Measurements from ENCODE around the gene BLNK. TPM values are rescaled to one million over a fixed set of nuclear protein-coding genes. Genes with fewer than 3 reads are reported as not detected.

BLNK gene
- total and polyA plus RNA-seq, 11 donors = 0.25 to 11.1 (median 0.89) TPM; not detected in 1

DNA sequence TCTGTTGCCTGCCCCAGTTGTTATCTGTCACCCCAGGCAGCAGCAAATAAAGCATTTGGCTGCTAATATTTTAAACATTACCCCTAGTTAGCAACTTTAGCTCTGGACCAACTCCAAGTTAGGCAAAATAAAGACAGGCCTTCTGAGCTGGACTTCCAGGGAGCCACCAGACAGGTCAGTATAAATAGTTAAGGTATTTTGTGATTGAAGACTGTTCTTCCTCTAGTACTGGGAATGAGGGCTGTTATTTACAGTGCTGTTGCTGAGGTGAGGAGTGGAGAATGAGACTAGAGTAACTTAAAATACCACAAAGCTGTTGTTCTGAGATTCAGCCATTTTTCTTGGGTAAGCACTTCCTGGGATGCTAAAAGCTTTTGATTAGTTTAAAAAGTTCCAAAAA is 101.1 kb downstream of the BLNK start:
- intact Hi-C loops (cut with DNase I) = no loop called here

DNA sequence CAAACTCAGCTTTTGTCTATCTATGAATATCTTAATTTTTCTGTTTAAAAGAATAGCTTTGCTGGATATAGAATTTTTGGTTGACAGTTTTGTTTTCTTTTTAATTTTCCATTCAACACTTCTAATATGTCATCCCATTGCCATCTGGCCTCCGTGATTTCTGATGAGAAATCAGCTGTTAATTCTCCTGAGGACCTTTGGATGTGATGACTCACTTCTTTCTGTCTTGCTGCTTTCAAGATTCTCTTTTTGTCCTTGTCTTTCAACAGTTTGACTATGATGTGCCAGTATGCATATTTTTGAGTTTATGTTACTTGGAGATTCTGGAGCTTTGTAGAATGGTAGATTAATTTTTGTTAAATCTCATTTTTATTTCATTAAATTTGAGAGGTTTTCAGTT is 102.8 kb downstream of the BLNK start:
- no peaks in the 10 kb centered on the region for H3K27me3 ChIP-seq
- DNase-seq (no peak), ATAC-seq (no peak)
- no peak overlapping the region for H3K27ac ChIP-seq
- H3K4me3 ChIP-seq = no peak overlapping the region
- H3K36me3 ChIP-seq = no peaks in the 10 kb centered on the region
- H3K9me3 ChIP-seq = peaks cover 0 to 75% (median 31%) of the 10 kb centered on the region in 12 donors
- 70 to 79% (median 74%) methylated on average over 1 of the region's 1 CpG for WGBS, 4 donors
- intact Hi-C loops (cut with DNase I) = no loop called here
- no peaks in the 10 kb centered on the region for H3K4me1 ChIP-seq
- TF ChIP-seq, protein P1, sequence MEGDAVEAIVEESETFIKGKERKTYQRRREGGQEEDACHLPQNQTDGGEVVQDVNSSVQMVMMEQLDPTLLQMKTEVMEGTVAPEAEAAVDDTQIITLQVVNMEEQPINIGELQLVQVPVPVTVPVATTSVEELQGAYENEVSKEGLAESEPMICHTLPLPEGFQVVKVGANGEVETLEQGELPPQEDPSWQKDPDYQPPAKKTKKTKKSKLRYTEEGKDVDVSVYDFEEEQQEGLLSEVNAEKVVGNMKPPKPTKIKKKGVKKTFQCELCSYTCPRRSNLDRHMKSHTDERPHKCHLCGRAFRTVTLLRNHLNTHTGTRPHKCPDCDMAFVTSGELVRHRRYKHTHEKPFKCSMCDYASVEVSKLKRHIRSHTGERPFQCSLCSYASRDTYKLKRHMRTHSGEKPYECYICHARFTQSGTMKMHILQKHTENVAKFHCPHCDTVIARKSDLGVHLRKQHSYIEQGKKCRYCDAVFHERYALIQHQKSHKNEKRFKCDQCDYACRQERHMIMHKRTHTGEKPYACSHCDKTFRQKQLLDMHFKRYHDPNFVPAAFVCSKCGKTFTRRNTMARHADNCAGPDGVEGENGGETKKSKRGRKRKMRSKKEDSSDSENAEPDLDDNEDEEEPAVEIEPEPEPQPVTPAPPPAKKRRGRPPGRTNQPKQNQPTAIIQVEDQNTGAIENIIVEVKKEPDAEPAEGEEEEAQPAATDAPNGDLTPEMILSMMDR (IDR thresholded peaks at IDR 0.05) = no peak
- no peak for TF ChIP-seq POLR2A (IDR thresholded peaks at IDR 0.05)

More for the DNA sequence above, 101.1 kb downstream of the BLNK start:
- Histone ChIP-seq H3K27ac (no peak overlapping the region), H3K27me3 (no peaks in the 10 kb centered on the region), H3K9me3 (peaks cover 0 to 82% (median 33%) of the 10 kb centered on the region in 12 donors), H3K4me3 (no peak overlapping the region), H3K4me1 (no peaks in the 10 kb centered on the region), H3K36me3 (no peaks in the 10 kb centered on the region)
- no peak for DNase-seq
- TF ChIP-seq, protein P1 (IDR thresholded peaks at IDR 0.05) = no peak
- no peak for TF ChIP-seq POLR2A (IDR thresholded peaks at IDR 0.05)
- ATAC-seq = no peak

DNA sequence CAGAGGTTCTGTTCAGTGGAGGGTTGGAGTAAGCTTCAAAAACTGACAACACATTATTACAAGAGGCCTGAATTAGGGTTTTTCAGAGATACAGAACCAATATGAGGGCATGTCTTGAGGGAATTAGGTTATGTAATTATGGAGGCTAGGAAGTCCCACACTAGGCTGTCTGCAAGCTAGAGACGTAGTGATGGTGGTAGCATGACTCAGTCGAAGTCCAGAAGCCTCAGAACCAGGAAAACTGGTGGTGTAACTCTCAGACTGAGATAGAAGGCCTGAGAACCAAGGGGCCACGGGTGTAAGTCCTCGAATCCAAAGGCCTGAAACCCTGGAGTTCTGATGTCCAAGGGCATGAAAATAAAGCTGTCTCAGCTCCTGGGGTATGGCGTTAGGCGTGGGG is 105.6 kb downstream of the BLNK start:
- intact Hi-C loops (cut with DNase I) = no loop called here
- no peak for DNase-seq

DNA sequence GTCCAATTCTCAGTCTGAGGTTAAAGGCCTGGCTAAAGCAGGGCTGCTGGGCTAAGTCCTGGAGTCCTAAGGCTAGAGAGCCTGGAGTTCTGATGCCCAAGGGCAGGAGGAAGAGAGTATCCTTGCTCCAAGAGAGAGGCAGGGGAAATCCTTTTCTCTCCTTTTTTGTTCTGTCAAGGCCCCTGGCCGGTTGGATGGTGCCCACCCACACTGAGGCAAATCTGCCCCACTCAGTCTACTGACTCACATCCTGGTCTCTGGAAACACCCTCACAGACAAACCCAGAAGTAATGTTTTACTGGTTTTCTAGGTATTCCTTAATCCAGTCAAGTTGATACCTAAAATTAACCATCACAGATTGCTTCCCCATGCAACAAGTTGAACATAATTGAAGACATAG is 118.3 kb downstream of the BLNK start:
- H3K27me3 ChIP-seq = no peaks in the 10 kb centered on the region
- peaks cover 0 to 90% (median 74%) of the 10 kb centered on the region in 9 donors for H3K36me3 ChIP-seq
- no peak for ATAC-seq
- H3K4me1 ChIP-seq = no peaks in the 10 kb centered on the region
- WGBS, 4 donors = 83 to 96% (median 84%) methylated on average over 1 of the region's 1 CpG
- H3K9me3 ChIP-seq = no peaks in the 10 kb centered on the region
- intact Hi-C loops (cut with DNase I) = no loop called here
- no peak overlapping the region for H3K4me3 ChIP-seq
- TF ChIP-seq, protein P1 (IDR thresholded peaks at IDR 0.05) = no peak
- no peak for TF ChIP-seq POLR2A (IDR thresholded peaks at IDR 0.05)
- no peak for DNase-seq
- H3K27ac ChIP-seq = no peak overlapping the region

More for the DNA sequence above, 105.6 kb downstream of the BLNK start:
- peaks cover 0 to 11% (median 0%) of the 10 kb centered on the region in 9 donors for H3K36me3 ChIP-seq
- TF ChIP-seq POLR2A (IDR thresholded peaks at IDR 0.05) = no peak
- TF ChIP-seq, protein P1 (IDR thresholded peaks at IDR 0.05) = no peak
- H3K27me3 ChIP-seq = no peaks in the 10 kb centered on the region
- WGBS, 4 donors = 92 to 97% (median 95%) methylated on average over 6 of the region's 6 CpGs
- H3K4me1 ChIP-seq = no peaks in the 10 kb centered on the region
- H3K4me3 ChIP-seq = no peak overlapping the region
- ATAC-seq = no peak
- H3K27ac ChIP-seq = no peak overlapping the region
- peaks cover 0 to 51% (median 20%) of the 10 kb centered on the region in 12 donors for H3K9me3 ChIP-seq
